ENCODE data around the gene UBXN2A. TPM values are rescaled to one million over a fixed set of nuclear protein-coding genes. Genes with fewer than 3 reads are reported as not detected.

The UBXN2A gene
- total RNA-seq, 4 donors from 2014 or later = 11.7 to 20.4 (median 15.8) TPM

DNA sequence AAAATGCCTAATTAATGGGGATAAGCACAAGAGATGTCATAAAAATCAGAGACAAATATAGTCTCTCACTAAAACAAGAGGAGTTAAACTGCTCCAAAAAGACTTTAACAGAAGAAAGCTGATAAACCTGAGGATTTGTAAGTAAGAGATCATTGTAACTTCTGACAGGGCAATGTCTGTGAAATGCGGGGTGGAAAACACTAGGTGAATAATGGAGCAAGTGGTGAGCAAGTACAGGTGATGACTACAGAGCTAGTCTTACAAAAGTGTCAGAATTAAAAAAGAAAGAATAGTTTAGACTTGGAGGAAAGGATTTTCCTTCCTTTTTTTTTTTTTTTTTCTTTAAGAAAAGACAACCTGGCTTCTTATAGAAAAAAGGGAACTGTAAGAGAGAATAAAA is 36.0 kb upstream of the UBXN2A start:
- Histone ChIP-seq H3K4me1 (peaks cover 0 to 36% (median 2%) of the 10 kb centered on the region in 4 donors), H3K36me3 (no peaks in the 10 kb centered on the region), H3K9me3 (no peaks in the 10 kb centered on the region), H3K27ac (no peak overlapping the region), H3K27me3 (no peaks in the 10 kb centered on the region), H3K4me3 (no peak overlapping the region)
- DNase-seq = no peak
- TF ChIP-seq POLR2A (IDR thresholded peaks at IDR 0.05) = no peak
- TF ChIP-seq CTCF (IDR thresholded peaks at IDR 0.05) = no peak

DNA sequence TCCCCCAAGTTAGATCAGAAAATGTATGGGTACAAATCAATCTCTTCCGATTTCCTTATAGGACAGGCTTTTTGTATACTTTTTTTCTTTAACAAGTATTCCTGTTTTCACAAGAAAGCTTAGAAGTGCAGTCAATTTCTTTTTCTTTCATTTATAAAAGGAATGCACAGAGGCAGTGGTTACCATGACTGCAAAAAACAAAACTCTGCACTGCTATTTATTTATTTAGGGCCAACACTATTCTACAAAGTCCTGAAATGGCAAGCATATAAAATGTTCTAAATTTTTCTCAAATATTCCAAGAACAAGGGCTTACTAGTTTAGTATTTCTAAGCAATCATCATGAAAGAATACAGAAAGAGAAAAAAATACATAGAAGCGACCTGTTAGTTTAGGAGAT is 35.6 kb upstream of the UBXN2A start:
- TF ChIP-seq CTCF (IDR thresholded peaks at IDR 0.05) = no peak
- no peak for TF ChIP-seq POLR2A (IDR thresholded peaks at IDR 0.05)
- no peaks in the 10 kb centered on the region for H3K36me3 ChIP-seq
- H3K4me3 ChIP-seq = no peak overlapping the region
- DNase-seq = no peak
- H3K9me3 ChIP-seq = no peaks in the 10 kb centered on the region
- no peaks in the 10 kb centered on the region for H3K27me3 ChIP-seq
- H3K27ac ChIP-seq = no peak overlapping the region
- peaks cover 0 to 36% (median 2%) of the 10 kb centered on the region in 4 donors for H3K4me1 ChIP-seq

- H3K36me3 ChIP-seq = no peaks in the 10 kb centered on the region
- no peak for TF ChIP-seq CTCF (IDR thresholded peaks at IDR 0.05)
- TF ChIP-seq POLR2A (IDR thresholded peaks at IDR 0.05) = no peak
- H3K9me3 ChIP-seq = no peaks in the 10 kb centered on the region
- no peaks in the 10 kb centered on the region for H3K27me3 ChIP-seq
- H3K4me1 ChIP-seq = peaks cover 0 to 36% (median 2%) of the 10 kb centered on the region in 4 donors
- H3K4me3 ChIP-seq = no peak overlapping the region
- DNase-seq = no peak
- no peak overlapping the region for H3K27ac ChIP-seq
Observed at GRCh38 chr2:23905155-23905554, 35.1 kb upstream of the UBXN2A start.

DNA sequence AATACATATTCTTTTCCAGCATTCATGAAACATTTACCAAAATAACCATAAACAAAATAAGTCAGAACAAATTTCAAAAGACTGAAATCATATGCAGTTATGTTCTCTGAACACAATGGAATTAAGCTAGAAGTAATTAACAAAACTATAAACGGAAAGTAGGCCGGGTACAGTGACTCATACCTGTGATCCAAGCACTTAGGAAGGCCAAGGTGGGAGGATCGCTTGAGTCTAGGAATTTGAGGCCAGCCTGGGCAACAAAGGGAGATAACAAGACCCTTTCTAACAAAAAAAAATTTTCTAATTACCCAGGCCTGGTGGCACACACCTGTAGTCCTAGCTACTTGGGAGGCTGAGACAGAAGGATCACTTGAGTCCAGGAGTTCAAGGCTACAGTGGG is 28.2 kb upstream of the UBXN2A start:
- Histone ChIP-seq H3K36me3 (peaks cover 0 to 5% (median 0%) of the 10 kb centered on the region in 3 donors), H3K27ac (no peak overlapping the region), H3K27me3 (no peaks in the 10 kb centered on the region), H3K4me3 (no peak overlapping the region), H3K9me3 (no peaks in the 10 kb centered on the region), H3K4me1 (no peaks in the 10 kb centered on the region)
- no peak for TF ChIP-seq CTCF (IDR thresholded peaks at IDR 0.05)
- no peak for TF ChIP-seq POLR2A (IDR thresholded peaks at IDR 0.05)
- DNase-seq = no peak

DNA sequence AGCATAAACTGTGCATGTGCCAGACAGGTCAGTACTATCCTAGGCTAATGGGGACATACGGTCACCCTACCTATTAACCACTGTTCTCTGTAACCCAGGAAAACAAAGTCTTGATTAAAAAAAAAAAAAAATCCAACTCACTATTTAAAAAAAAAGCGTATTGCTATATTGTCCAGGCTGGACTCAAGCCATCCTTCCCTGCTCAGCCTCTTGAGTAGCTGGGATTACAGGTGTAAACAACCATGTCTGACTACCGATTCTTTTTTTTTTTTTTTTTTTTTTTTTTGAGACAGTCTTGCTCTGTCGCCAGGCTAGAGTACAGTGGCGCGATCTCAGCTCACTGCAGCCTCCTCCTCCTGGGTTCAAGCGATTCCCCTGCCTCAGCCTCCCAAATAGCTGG is 24.9 kb upstream of the UBXN2A start:
- Histone ChIP-seq H3K27me3 (no peaks in the 10 kb centered on the region), H3K9me3 (no peaks in the 10 kb centered on the region), H3K4me1 (peaks cover 0 to 13% (median 0%) of the 10 kb centered on the region in 4 donors), H3K27ac (no peak overlapping the region), H3K4me3 (no peak overlapping the region), H3K36me3 (peaks cover 0 to 5% (median 0%) of the 10 kb centered on the region in 3 donors)
- TF ChIP-seq CTCF (IDR thresholded peaks at IDR 0.05) = no peak
- no peak for TF ChIP-seq POLR2A (IDR thresholded peaks at IDR 0.05)
- no peak for DNase-seq
